Cardiac septum (tissue), 1 donor: ENCODE results near the gene CEP78. TPM values are rescaled to one million over a fixed set of nuclear protein-coding genes. Genes with fewer than 3 reads are reported as not detected.
A peak's percentile ranks its signal among the peaks of the same experiment; 100 is the strongest.

Source experiments
- DNase-seq: peaks from one replicate; pipeline ENCODE4 v3.0.0-alpha.2; 2020; ENCODE audit warnings: low spot score
- intact Hi-C: fragments of 100-400 bp; cut with DNase I; formaldehyde crosslinking; loops from one replicate; pipeline ENCODE4 v1.14.0; 2022
- total RNA-seq: library from RNA; stranded (reverse); fragmentation: NEBNext Ultra II Directional; extraction: Animal tissue kit (Norgen Biotek cat#: 25700); gene quantifications from one replicate; pipeline ENCODE4 v1.2.1, GENCODE V29; 2021
- donor health status: DM: no; HTN: no; CAD: no.

The CEP78 gene
- total RNA-seq, 1 donor from 2014 or later, result 4.0 TPM

DNA sequence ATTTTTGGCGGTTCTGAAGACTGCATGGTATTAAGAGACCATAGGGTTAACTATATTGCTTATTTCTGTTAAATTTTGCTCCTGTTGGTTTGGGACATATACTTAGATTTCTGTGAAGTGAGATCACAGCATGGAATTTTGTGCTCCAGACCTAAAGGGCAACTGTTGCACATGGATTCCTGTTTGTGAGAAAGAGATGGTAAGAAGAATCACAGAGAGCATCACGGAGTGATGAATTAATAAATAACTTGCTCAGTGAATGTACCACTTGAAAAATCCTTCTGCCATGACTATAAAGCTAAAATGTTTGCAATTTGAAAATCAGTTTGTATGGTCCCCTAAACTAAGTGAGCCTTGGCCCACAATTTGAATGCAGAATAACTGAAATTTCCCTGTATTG lies 65.6 kb downstream of the CEP78 start:
- no peak for DNase-seq
- intact Hi-C loops, result no loop called here

DNA sequence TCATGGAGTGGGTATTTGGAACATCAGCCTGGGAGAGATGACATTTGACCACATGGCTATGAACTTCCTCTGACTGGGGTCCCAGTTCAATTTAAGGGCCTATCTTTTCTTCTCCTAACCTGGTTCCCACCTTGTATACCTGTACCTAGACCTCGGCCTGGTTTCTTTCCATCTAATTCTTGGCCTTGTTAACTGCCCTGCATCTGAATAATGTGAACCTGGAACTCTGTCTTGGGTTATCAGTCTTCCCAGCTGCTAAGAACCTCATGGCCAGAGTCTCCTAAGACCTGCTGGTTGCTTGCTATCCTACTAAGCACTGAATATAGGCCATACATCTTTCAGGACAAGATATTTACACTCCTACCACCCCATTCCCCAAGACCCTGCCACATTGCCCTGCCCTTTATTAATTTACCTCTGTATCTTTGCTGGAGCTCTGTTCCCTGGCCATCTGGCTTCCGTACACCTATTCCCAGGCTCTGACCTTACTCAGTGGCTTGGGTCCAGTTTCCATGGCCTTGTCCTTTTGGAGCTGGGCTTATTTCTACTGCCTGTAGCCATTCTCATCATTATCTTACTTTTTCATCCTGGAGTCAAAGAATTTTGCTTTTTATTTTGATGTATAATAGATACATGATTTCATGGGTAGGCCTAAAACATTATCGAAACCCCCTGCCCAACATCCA lies 67.6 kb downstream of the CEP78 start:
- DNase-seq, result no peak
- intact Hi-C loops, result no loop called here

DNA sequence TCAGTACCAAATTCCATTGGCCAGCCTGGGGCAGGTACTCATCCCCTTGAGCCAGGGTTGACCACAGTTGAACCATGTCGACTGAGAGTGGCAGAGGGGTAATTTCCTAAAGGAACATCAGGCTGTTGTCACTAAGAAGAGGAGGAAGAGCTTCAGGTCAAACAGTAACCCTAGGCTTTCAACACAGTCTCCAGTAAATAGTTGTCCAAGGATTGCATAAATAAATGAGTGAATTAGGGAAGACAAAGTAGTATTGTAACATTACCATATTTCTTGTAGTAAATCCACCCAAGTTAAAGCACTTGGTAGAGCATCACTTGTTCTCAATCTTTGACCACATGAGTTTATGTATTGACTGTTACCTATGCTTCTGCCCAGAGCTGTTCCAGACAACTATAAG lies 68.5 kb downstream of the CEP78 start:
- intact Hi-C loops, result no loop called here
- DNase-seq, result no peak

DNA sequence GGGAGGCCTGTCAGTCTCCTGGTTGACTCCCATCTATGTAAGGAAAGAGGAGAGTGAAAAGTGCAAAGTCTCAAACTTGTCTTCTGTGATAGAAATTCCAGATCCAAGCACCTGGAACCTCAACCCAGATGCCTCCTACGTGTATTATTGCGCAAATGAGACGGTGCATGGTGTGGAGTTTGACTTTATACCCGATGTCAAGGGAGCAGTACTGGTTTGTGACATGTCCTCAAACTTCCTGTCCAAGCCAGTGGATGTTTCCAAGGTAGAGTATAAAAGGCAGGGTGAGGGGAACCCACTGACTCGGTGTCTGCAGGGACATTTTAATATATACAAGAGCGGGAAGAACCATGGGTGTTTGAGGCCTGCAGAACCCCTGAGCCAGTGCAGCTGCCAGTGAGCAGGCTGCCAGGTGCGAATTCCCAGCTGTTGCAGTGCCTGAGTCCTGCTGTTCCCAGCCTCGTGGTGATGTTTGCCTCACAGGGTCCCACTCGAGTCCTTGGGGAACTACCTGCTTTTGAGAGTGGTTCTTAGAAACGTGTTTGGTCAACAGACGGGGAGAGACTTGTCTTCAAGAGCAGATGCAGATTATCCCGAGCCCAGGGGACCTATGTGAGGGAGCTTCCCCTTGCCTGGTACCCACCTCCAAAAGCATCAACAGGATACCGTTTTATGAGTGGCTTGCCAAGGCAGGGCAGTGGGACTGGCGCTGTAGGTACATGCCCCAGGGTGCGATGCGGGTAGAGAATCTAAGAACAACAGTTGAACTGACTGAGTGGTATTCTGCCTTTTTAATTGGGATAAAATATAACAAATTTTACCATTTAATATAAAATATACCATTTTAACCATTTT lies 70.6 kb downstream of the CEP78 start:
- intact Hi-C loops, result no loop called here
- no peak for DNase-seq

DNA sequence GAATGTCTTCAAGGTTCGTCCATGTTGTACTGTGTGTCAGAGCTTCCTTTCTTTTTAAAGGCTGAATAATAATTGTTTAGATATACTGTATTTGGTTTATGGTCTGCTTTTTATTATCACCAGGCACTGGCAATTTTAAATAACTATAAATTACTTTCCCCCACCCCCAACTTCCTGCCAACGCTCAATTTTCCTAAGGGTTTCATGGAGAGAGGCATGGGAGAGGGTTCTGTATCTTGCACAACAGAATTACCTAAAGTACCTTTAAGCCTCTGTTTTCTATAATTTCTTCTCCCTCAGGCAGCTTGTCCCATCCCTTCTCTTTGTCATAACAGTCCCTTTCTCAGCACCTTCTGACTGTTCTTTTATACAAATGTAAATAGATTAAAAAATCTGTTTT lies 71.5 kb downstream of the CEP78 start:
- DNase-seq, result no peak
- intact Hi-C loops, result no loop called here

DNA sequence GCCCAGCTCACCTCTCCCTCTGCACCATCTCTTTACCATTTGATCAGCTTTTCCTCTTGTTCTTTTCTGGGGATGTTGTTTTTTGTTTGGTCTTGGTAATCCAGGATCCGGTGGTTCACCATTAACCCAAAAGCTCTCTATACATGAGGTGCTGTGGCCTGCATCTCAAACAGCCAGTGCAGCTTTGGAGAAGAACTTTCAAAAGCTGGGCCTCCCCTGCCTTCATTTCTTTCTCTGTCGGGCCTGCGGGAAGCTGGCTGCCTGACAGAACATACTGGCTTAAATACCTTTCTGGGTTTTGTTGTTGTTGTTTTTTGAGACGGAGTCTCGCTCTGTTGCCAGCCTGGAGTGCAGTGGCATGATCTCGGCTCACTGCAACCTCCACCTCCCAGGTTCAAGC lies 73.2 kb downstream of the CEP78 start:
- intact Hi-C loops, result no loop called here
- DNase-seq, result no peak

DNA sequence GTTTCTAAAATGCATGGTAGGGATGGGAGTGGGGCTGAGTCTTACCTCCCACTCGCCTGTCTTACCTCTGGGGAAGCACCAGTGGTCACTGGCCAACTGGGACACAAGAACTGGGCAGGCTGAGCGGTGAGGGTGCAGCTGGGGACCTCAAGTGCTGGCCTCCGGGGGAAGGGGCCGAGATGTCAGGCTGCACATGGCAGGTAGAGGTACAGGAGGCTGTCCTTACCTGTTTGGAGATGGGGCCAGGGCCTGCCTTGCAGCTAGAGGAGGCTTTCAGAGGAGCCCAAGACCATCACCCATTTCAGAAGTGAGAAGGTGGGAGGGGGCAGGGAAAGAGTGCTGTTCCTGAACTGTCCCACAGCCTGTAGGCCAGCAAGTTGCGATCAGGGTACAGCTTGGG lies 75.2 kb downstream of the CEP78 start:
- no peak for DNase-seq
- intact Hi-C loops, result no loop called here

DNA sequence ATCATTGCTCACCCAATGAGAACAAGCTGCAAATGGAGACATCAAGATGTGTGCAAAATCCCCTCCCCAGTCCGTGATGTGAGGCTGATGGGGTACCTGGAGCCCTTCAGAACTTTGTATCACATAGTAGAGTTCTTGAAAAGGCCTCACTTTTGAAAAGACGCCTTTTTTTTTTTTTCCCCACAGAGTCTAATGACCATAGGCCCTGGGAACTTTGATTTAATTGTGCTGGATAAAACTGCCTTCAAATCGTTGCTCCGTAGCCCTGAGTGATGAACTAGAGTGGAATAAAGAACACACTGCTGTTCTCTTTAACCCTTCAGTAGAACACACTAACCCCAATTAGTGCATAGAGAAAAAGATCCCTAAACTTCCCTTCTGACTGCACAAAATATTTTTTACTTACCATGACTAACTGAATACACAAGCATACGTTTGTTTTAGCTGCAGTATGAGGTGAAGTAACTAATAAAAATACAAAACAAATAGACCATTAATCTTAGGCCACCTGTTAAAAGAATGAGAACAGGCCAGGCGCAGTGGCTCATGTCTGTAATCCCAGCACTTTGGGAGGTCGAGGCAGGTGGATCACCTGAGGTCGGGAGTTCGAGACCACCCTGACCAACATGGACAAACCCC lies 76.1 kb downstream of the CEP78 start:
- intact Hi-C loops, result no loop called here
- no peak for DNase-seq

DNA sequence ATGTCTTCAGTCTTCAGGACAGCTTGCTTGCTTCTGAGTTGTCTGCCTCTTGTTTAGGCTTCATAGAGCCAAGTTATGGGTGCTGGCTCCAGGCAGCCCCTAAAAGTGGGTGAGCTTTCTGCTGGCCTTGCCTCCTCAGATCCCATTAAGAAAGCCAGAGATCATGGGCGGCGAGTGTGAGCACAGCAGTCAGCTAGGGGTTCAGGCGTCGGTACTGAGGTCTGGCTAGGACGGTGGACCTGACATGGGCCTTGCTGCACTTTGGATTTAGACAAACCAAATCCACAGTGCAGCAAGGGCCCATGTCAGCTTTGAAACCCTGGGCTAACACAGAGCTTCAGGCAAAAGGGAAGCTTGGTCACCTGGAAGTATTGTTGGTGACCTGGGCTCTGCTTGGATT lies 78.7 kb downstream of the CEP78 start:
- DNase-seq, result no peak
- intact Hi-C loops, result no loop called here

DNA sequence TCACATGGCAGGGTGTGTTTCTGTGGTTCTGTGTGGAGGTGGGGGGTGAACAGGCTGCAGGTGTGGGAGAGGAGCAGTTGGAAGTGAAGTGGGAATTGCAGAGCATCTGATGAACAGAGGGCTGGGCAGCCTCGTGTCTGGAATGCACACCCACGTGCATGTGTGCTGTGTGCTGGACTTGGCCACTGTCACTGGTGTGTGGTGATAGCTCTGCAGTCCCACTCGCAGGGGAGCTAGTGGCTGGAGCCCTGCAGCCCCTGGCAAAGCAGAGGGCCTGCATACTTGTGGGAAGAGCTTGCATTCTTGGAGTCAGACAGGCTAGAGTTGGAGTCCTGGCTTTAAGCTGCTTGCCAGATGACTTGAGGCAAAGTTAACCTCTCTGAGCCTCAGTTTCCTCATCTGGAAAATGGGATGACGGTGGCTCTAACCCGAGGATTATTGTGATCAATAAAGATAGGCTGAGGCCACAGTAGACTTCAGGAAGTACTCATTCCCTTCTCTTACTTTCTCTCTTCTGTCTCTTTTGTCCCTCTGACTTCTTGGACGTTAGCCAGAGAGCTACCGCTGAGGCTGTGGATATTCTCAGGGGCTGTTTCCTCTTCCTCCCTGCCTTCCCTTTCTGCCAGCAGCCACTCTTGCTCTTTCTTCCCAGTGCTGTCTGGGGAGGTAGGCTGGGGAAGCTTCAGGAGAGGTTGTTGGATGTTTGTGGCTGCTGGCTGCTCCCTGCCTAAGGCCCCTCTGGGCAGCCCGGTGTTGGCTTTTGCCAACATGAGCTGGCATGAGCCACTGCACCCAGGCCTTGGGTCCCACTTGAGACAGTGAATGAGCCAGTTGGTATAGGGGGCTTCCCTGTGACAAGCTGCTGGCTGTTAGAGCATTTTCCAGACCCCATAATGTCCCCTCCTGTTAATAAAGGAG lies 79.3 kb downstream of the CEP78 start:
- DNase-seq, result no peak
- intact Hi-C loops, result no loop called here

DNA sequence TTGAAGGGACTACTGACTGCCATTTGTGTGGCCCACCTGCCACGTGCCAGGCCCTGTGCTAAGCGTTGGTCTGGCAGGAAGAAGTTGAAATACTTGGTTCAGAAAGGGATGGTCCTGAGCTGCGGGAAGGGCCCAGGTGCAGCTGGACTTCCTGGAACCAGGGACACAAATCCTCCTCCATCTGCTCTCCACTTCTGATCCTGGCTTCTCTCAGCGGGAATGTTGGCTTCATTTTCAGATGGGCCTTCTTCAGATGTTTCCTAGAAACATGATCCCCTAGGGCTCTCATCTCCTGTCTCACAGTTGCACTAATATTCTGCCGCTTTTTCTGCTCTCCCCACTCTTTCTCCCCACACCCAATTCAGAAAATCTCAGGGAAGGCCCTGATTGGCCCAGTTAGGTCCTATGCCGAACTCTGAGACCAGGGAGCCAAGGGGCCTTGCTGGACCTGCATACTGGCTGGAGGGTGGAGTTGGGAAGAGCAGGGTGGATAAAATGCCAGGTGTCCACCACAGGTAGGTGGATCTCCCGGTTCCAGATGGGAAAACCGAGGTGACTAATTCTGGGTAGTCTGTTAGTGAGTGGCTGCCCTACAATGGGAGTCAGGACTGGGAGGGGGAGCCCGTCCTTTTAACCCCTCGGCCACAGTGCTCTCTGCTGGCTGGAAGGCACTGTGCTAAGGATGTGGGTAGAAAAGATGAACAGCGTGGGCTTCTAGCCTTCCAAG lies 80.5 kb downstream of the CEP78 start:
- intact Hi-C loops, result no loop called here
- DNase-seq, result no peak

DNA sequence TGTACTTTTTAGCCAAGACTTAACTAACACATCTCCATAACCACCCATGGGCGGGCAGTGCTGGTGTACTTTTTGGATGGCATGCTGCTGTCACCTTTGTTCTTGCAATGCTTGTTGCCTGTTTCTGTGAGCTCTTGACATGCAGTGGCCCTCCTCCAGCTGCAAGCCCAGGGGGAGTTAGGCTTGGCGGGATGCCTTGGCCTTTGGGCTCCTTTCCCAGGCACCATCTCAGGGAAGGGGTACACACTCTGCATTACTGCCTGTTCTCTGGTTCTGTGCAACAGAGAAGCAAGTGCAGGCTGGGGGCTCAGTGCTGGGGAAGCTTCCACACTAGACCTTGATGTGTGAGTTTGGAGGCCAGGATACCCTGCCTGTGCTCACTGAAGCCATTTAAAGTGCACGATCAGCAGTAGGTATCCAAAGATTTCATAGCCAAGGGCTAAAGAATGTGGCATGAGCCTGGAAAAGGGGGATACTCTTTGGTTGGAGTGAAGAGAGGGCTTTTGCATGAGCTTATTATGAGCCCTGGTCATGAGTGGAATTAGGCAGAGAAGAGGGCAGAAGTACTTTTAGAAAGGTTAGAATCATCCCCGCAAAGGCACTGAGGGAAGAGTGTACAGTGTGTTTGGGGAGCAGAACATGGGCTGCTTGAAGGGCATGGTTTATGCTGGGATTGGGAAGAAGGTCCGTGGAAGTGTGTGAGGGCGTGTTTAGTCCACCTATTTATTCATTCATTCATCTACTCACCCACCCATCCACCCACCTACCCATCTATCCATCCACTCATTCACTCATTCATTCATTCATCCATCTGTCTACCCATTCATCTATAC lies 83.5 kb downstream of the CEP78 start:
- peak; percentile 35 for DNase-seq
- intact Hi-C loops, result no loop called here

DNA sequence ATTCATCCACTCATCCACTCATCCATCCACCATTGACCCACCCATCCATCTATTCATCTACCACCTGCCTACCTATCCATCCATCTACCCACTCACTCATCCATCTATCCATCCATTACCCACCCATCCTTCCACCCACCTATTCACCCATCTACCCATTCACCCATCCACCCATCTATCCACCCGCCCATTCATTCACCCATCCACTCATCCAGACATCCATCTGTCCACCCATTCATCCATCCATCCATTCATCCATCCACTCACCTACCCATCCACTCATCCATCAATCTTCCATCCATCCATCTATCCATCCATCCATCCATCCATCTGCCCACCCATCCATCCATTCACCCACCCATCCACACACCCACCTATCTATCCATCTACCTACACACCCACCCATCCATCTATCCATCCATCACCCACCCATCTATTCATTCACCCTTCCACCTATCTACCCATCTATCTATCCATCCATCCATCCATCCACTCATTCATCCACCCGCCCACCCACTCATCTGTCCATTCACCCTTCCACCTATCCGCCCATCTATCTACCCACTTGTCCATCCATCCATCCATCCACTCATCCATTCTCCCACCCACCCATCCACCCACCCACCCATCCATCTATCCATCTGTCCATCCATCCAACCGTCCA lies 84.3 kb downstream of the CEP78 start:
- intact Hi-C loops, result no loop called here

DNA sequence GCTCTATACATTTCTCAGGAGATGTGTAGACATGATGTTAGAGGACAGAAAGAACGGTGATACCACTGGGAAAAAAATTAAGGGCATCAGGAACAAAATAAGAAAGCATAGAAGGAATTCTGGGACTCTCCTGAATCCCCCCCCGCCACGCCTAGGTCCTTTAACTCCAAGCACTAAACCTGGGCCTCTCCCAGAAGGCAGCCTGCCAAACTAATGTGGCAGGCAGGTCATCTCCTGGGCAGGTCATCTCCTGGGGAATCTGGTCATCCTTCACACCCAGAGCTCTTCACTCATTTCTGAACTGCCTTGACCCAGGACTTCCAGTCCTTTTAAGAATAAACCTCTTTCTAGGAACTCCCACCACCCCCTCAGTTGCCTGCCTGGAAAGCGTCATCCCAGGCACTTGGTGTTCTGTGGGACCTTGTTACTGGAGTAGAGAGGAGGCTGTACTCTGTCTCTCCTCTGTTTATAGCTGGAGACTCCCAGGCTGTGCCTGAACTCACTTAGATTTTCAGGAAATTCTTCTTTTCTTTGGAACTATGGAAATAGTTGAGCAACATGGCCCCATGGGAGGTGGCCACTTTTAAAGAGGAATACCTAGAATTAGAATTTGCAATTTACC lies 85.1 kb downstream of the CEP78 start:
- intact Hi-C loops, result no loop called here
- DNase-seq, result peak; percentile 19

More for the DNA sequence above, 84.3 kb downstream of the CEP78 start:
- DNase-seq, result no peak

DNA sequence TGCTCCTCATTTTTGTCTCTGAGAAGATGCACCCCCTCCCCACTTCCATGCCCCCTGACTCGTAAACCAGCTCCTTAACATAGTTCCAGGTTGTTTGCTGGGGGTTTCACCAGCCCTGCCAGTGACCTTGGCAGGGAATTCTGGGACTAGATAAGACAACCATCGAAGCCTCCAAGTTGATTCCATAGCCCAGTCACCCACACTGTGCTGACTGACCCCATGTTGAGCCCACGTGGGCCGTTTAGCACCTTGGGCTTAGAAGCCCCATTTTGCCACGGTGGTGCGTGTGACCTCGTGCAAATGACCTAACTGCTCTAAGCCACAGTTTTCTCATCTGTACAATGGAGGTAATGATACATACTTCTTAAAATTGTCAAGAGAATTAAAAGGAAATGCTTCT lies 85.6 kb downstream of the CEP78 start:
- intact Hi-C loops, result no loop called here
- DNase-seq, result peak; percentile 12

DNA sequence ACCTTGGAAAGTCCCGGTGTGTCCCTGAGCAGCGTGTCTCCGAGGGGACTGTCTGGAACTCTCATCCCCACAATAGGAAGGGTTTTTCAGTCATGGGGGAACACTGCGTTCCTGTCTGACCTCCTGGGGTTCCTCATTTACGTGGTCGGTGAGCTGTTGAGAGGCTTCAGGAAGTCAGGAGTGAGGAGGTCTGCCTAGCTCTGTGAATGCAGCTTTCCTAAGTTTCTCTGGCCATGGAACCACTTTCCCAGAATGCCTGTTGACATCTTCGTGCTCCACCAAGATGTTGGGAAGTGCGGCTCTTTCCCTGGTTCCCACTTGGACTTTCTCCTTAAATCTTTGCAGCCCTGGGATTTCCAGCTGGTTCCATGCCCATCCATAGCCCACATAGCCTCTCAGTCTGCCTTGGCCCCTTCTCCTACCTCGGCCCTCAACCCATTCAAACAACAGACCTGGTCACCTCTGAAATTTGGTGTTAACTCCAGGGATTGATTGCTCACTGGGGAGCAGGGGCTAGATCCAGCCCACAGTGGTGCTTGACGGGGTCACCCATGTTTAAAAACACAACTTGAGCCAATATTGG lies 88.3 kb downstream of the CEP78 start:
- intact Hi-C loops, result no loop called here
- no peak for DNase-seq

DNA sequence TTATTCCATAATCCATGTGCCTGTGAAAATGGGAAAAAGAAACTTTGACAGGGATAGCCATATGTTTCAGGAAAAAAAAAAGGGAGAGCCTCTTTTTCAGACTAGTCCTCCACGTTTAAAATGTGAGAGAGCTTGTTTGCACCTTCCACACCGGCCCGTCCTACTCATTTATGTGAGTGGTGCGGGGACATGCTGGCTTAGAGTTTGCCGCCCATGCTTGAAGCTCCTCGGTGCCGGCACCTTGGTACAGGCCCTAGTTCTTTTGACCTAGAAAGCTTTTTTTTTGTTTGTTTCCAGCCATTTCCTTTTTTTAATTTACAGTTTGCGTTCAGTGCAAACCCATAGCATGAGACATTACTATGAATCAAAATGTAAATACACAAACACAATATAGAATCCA lies 88.8 kb downstream of the CEP78 start:
- no peak for DNase-seq
- intact Hi-C loops, result no loop called here
